ENCODE results near the gene MED25. TPM values are rescaled to one million over a fixed set of nuclear protein-coding genes. Genes with fewer than 3 reads are reported as not detected.

MED25 gene
- total and polyA plus RNA-seq, 9 of the 15 experiments (the other 6 are each of a cell fraction or from before 2014, with no cell fraction given) = 4.1 to 93.9 (median 19.3) TPM

- 0 out of 2 replicates have a peak, but pooled peaks have one; percentile 24 for TF ChIP-seq STAT6 (CRISPR knock-in tag; IDR thresholded peaks at IDR 0.05)
- TF ChIP-seq ZNF239 (CRISPR knock-in tag; IDR thresholded peaks at IDR 0.05) = no peak
- no peak for TF ChIP-seq SAFB (IDR thresholded peaks at IDR 0.05; ENCODE audit: borderline replicate concordance, low read depth, low read length)
- no peak for TF ChIP-seq BRCA1 (IDR thresholded peaks at IDR 0.05)
- TF ChIP-seq BRCA1 (CRISPR knock-in tag; IDR thresholded peaks at IDR 0.05) = no peak
- no peak for TF ChIP-seq ZNF146 (CRISPR knock-in tag; IDR thresholded peaks at IDR 0.05; ENCODE audit: unreplicated experiment)
- TF ChIP-seq TBP (optimal IDR thresholded peaks at IDR 0.05; ENCODE audit: low read depth, low read length) = peak; percentile 59
- TF ChIP-seq SFPQ (IDR thresholded peaks at IDR 0.05; ENCODE audit: low read depth, low read length) = no peak
- no peak for TF ChIP-seq HNRNPLL (IDR thresholded peaks at IDR 0.05; ENCODE audit: low read depth, low read length, poor library complexity, severe bottlenecking)
- no peak for TF ChIP-seq ZC3H4 (CRISPR knock-in tag; IDR thresholded peaks at IDR 0.05; ENCODE audit: borderline replicate concordance)
- TF ChIP-seq ZNF12 (CRISPR knock-in tag; IDR thresholded peaks at IDR 0.05) = no peak
- no peak; the same call in 1 of the 2 replicates for TF ChIP-seq TEAD4 (IDR thresholded peaks at IDR 0.05; ENCODE audit: low read length)
- TF ChIP-seq TEAD4 (CRISPR knock-in tag; IDR thresholded peaks at IDR 0.05; ENCODE audit: borderline replicate concordance) = no peak
- TF ChIP-seq FOXK2 (conservative IDR thresholded peaks at IDR 0.05 in 1 of 2, IDR thresholded peaks at IDR 0.05 in 1 of 2; ENCODE audit: low read depth in 2 of 2) = 0 out of 4 replicates have a peak, but pooled peaks of 1 of the 2 experiments have one; percentile 13
- TF ChIP-seq ZFX (CRISPR knock-in tag; IDR thresholded peaks at IDR 0.05) = peak; percentile 82
- no peak for TF ChIP-seq NR1H2 (CRISPR knock-in tag; IDR thresholded peaks at IDR 0.05)
- TF ChIP-seq TEAD1 (CRISPR knock-in tag; IDR thresholded peaks at IDR 0.05) = 0 out of 4 replicates have a peak, but pooled peaks of 1 of the 2 experiments have one; percentile 42
These were observed 51.6 kb downstream of the MED25 start (continued) for GRCh38 chr19:49869484-49870308.

All from K562 (cell line).